MM.1S (cell line): ENCODE data around the gene PKP4.

Experiments
- DNase-seq: peaks from one replicate; pipeline ENCODE4 v3.0.0-alpha.2; 2015
- H2AFZ ChIP-seq: fragments of 300-600 bp; sonication (generic); 2 replicates; pipeline ENCODE4 v1.6.0; 2016; ENCODE audit warnings: antibody characterized with exemption, low read length
- H3F3A ChIP-seq: fragments of 300-600 bp; sonication (generic); 2 replicates; pipeline ENCODE4 v1.6.1; 2016; ENCODE audit warnings: mild to moderate bottlenecking, antibody characterized with exemption, low read length, moderate library complexity, mixed read lengths; ENCODE audit not compliant: insufficient read depth
- H3K27ac ChIP-seq: fragments of 300-600 bp; sonication (generic); 2 replicates; pipeline ENCODE4 v1.5.1; 2016; ENCODE audit warnings: mild to moderate bottlenecking, low read length
- H3K27me3 ChIP-seq: fragments of 300-600 bp; sonication (generic); replicated peaks from 2 replicates; pipeline ENCODE4 v1.6.0; 2016; ENCODE audit warnings: low read length; ENCODE audit not compliant: insufficient read depth
- H3K36me3 ChIP-seq: fragments of 300-600 bp; sonication (generic); replicated peaks from 2 replicates; pipeline ENCODE4 v1.6.1; 2016; ENCODE audit warnings: mild to moderate bottlenecking, low read length, mixed read lengths; ENCODE audit not compliant: insufficient read depth
- H3K4me1 ChIP-seq: fragments of 300-600 bp; sonication (generic); 2 replicates; pipeline ENCODE4 v1.6.1; 2016; ENCODE audit warnings: low read length, mixed read lengths
- H3K4me2 ChIP-seq: fragments of 300-600 bp; sonication (generic); 2 replicates; pipeline ENCODE4 v1.6.0; 2016; ENCODE audit warnings: low read depth, low read length
- H3K4me3 ChIP-seq: fragments of 300-600 bp; sonication (generic); 2 replicates; pipeline ENCODE4 v1.5.1; 2016; ENCODE audit warnings: low read length, mixed read lengths
- H3K79me2 ChIP-seq: fragments of 300-600 bp; sonication (generic); 2 replicates; pipeline ENCODE4 v1.6.1; 2016; ENCODE audit warnings: mixed run types, low read length, mixed read lengths
- H3K9ac ChIP-seq: fragments of 300-600 bp; sonication (generic); 2 replicates; pipeline ENCODE4 v1.6.1; 2016; ENCODE audit warnings: low read length, mixed read lengths
- H3K9me2 ChIP-seq: fragments of 300-600 bp; sonication (generic); replicated peaks from 2 replicates; pipeline ENCODE4 v1.6.1; 2016; ENCODE audit warnings: mild to moderate bottlenecking, low read length, mixed read lengths; ENCODE audit not compliant: insufficient read depth
- H3K9me3 ChIP-seq: fragments of 300-600 bp; sonication (generic); replicated peaks from 2 replicates; pipeline ENCODE4 v1.6.1; 2016; ENCODE audit warnings: mild to moderate bottlenecking, low read length, mixed read lengths; ENCODE audit not compliant: insufficient read depth
- H4K20me1 ChIP-seq: fragments of 300-600 bp; sonication (generic); 2 replicates; pipeline ENCODE4 v1.6.1; 2016; ENCODE audit warnings: mild to moderate bottlenecking, low read length, moderate library complexity, mixed read lengths; ENCODE audit not compliant: insufficient read depth
- CTCF ChIP-seq: fragments of 300-600 bp; sonication (generic); IDR thresholded peaks from 2 replicates; pipeline ENCODE4 v1.5.1; 2016; ENCODE audit warnings: antibody characterized with exemption, low read length, mixed read lengths
- EZH2 ChIP-seq: fragments of 300-600 bp; sonication (generic); optimal IDR thresholded peaks from 2 replicates; pipeline ENCODE3; 2017; ENCODE audit warnings: low read depth, mild to moderate bottlenecking, antibody characterized with exemption, low read length, mixed read lengths
- EZH2phosphoT487 ChIP-seq: fragments of 300-600 bp; sonication (generic); IDR thresholded peaks from 2 replicates; pipeline ENCODE4 v1.6.1; 2018; ENCODE audit warnings: antibody characterized with exemption, low read length

PKP4 gene

GRCh38 chr2:158663796-158664195 lies 207.0 kb downstream of the PKP4 start:
- Histone ChIP-seq H3K9me3 (no peaks in the 10 kb centered on the region), H3K9ac (no peak overlapping the region), H4K20me1 (no peaks in the 10 kb centered on the region), H3K9me2 (no peaks in the 10 kb centered on the region), H3K4me1 (no peaks in the 10 kb centered on the region), H3F3A (no peaks in the 10 kb centered on the region), H3K4me2 (no peak overlapping the region), H3K36me3 (no peaks in the 10 kb centered on the region), H2AFZ (no peak overlapping the region), H3K27me3 (no peaks in the 10 kb centered on the region), H3K27ac (no peak overlapping the region), H3K79me2 (no peaks in the 10 kb centered on the region), H3K4me3 (no peak overlapping the region)
- TF ChIP-seq CTCF (no peak), EZH2phosphoT487 (no peak), EZH2 (no peak)
- no peak for DNase-seq

- H3K36me3 ChIP-seq = no peaks in the 10 kb centered on the region
- no peak overlapping the region for H3K27ac ChIP-seq
- H3K9me3 ChIP-seq = no peaks in the 10 kb centered on the region
- no peak overlapping the region for H3K4me2 ChIP-seq
- no peaks in the 10 kb centered on the region for H3K27me3 ChIP-seq
- H3K9me2 ChIP-seq = no peaks in the 10 kb centered on the region
- no peak overlapping the region for H3K4me3 ChIP-seq
- DNase-seq = no peak
- no peaks in the 10 kb centered on the region for H3F3A ChIP-seq
- H3K79me2 ChIP-seq = no peaks in the 10 kb centered on the region
- H2AFZ ChIP-seq = no peak overlapping the region
- no peak for TF ChIP-seq CTCF
- TF ChIP-seq EZH2phosphoT487 = no peak
- TF ChIP-seq EZH2 = no peak
- no peak overlapping the region for H3K9ac ChIP-seq
- no peaks in the 10 kb centered on the region for H3K4me1 ChIP-seq
- no peaks in the 10 kb centered on the region for H4K20me1 ChIP-seq
Observed at GRCh38 chr2:158664987-158665386, 208.2 kb downstream of the PKP4 start.

- H2AFZ ChIP-seq = no peak overlapping the region
- no peaks in the 10 kb centered on the region for H3K4me1 ChIP-seq
- H3K9me3 ChIP-seq = no peaks in the 10 kb centered on the region
- H3F3A ChIP-seq = no peaks in the 10 kb centered on the region
- no peak overlapping the region for H3K4me2 ChIP-seq
- DNase-seq = no peak
- no peak overlapping the region for H3K4me3 ChIP-seq
- no peaks in the 10 kb centered on the region for H3K36me3 ChIP-seq
- TF ChIP-seq CTCF = no peak
- no peak for TF ChIP-seq EZH2phosphoT487
- no peak for TF ChIP-seq EZH2
- H4K20me1 ChIP-seq = no peaks in the 10 kb centered on the region
- H3K27me3 ChIP-seq = no peaks in the 10 kb centered on the region
- no peaks in the 10 kb centered on the region for H3K79me2 ChIP-seq
- no peak overlapping the region for H3K9ac ChIP-seq
- no peaks in the 10 kb centered on the region for H3K9me2 ChIP-seq
- H3K27ac ChIP-seq = no peak overlapping the region
Observed at GRCh38 chr2:158665536-158666302, 209.0 kb downstream of the PKP4 start.
